ENCODE measurements around the gene INTS6.
A peak's percentile ranks its signal among the peaks of the same experiment; 100 is the strongest.
"Not testable (repeated sequence)": the region's sequence is repeated elsewhere in the genome, so short reads cannot be mapped to it uniquely, and the experiment has no call there.

INTS6 gene

DNA sequence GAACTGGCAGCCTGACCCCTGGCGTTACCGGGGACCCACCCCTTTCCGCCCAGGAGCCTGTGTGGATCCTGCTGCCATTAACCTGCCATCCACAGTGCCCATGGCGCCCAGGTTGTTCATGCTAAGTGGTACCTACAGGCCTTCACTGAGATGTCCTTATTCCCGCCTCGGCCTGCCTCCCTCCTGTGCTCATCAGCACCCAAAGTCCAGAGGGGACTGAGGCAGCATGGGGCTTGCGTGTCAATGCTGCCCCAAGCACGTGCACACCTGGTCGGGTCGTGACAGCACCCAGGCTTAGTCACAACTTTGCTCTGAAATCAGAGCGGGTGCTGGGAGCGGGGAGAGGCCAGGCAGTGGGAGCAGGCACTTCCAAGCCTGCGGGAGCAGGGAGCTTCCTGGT lies 3.7 kb upstream of the INTS6 start:
- DNase-seq = no peak

DNA sequence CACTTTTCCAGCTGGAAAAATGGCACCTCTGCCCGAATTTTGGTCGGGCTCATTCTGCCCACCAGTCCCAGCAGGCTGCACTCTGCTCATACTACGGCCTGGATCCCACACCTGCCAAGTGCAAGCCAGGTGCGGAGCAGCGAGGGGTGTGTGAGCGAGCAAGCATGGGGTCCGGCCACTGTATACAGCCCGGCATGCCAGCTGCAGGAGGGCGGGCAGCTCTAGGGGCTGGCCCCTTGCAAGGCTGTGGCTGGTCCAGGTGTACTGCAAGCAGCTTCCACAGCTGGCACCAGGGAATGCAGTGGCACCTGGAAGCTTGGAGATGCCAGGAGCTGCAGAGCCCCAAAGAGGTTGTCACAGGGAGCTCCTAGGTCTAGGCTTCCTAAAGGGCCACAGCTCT lies 2.7 kb upstream of the INTS6 start:
- DNase-seq = no peak

DNA sequence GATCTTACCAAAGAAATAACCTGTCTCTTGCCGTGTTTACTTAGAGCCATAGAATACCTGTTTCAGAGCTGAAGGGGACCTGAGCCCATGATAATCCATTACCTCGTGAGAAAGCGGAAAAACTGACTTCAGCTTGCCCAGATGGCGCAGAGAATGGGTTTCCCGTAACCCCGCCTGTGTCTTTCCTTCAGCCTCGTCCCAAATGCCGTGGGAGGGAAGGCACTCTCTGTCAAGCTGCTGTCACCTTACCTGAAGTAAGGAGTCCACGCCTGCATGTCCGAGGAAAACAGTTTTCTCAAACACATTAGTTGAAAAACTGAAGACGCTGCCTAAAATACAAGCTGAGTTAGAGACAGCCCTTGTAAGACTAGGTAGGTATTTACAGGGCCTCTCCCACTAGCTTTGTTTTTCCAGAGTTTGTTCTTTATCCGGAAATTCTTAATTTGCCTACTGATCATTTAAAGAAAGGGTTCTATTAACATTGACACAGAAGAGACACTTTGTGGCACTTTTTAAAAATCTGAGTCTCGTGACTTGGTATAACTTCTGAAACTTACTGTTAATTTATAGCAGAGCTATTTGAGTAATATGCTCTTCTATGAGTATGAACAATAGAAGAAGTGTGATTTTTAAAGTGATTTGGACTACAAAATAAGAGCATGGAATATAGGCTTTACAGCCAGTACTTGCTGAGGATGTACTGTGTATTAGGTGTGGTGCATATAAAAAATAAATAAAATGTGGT lies 1.3 kb upstream of the INTS6 start:
- peak in 1 of 2 donors; percentile 33 for DNase-seq

DNA sequence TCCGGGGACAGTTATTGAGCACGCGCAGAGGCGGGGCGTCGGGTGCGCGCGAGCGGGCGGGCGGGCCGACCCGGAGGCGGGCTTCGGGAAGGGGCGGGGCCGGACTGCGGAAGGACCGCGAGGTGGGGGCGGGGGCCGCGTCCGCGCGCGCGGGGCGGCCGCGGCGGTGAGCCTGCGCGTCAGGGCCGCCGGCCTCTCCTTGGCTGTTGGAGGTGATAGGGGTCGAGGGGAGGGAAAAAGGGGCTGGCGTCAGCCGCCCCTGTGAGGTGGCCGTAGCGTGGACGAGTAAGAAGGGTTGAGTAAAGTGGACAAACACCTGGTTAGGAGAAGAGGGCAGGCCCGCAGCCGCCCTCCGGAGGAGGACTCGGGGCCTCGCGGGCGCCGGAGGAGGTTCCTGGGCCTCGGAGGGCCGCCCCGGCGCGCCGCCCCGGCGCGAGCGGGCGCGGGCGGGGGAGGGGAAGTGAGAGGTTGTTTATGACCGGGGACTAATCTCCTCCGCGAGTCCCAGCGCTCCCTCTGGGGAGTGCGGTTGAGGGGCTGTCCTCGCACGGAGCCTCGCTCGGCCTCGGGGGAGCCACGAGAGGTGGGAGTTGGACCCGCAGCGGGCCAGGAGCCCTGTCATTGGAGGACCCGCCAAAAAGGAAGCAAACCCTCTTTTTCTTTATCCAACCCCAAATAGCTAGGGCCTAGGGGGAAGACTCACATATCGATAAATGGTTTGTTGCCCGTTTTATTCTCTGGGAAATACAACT lies 547 bp upstream of the INTS6 start:
- peak; percentile 75 to 85 for DNase-seq

- peak; percentile 78 to 87 for DNase-seq
These were observed 1.1 kb downstream of the INTS6 start for GRCh38 chr13:51451467-51452360.

DNA sequence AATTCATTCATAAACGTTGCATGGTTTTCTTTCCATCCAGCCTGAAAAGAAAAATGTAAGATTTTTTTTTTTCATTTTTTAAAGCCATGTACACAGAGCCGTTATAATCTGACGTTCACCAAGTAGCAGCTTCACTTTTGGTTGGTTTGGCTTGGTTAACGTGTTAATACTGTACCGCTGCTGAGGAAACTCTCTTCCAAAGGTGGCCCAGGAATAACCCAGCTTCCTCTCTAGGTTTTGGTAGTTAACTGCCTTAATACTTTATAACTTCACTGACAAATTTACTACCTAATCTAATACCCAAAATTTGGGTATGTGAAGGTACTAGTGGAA lies 1.7 kb downstream of the INTS6 start:
- DNase-seq = no peak

DNA sequence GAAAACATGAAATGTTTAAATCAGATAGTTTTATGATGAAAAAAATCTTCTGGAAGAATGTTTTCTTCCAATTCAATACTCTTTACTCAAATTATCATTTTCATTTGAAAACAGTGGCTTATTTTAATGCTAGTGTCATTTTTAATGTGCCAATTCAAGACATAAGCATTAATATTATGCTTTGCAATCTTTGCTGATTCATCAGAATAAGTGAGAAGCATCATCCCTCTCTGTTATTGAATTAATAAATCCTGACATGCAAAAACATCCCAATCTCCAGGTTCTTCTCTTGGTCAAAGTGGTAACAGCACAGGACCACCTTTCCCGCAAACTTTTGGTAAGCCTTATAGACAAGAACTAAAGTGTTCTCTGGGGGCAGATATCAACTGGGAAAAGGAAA lies 3.8 kb downstream of the INTS6 start:
- DNase-seq = no peak

- peak; percentile 17 to 41 for DNase-seq
These were observed 7.9 kb downstream of the INTS6 start for GRCh38 chr13:51444922-51445321.

- no peak for DNase-seq
These were observed 12.5 kb downstream of the INTS6 start for GRCh38 chr13:51440381-51440780.

GRCh38 chr13:51437550-51438127 lies 15.2 kb downstream of the INTS6 start:
- DNase-seq = no peak

GRCh38 chr13:51435002-51435578 lies 17.7 kb downstream of the INTS6 start:
- peak in 1 of 2 donors; percentile 56 for DNase-seq

DNA sequence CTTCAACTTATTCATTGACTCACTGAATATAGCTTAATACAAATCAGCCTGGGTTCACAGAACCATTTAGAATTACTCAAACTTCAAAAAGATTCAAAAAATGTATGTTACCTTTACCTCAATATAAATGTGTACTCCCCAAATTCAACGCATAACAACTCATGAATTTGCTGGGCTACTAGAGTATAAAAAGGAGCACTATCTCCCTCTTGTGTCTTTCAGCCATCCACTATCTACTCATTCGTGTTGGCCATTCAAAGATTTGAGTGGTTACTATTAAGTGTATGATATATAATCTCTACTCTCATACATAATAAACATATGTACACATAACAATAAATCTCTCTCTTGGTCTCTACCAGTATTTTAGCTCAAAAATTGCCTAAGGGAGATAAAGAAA lies 20.3 kb downstream of the INTS6 start:
- DNase-seq = no peak

DNA sequence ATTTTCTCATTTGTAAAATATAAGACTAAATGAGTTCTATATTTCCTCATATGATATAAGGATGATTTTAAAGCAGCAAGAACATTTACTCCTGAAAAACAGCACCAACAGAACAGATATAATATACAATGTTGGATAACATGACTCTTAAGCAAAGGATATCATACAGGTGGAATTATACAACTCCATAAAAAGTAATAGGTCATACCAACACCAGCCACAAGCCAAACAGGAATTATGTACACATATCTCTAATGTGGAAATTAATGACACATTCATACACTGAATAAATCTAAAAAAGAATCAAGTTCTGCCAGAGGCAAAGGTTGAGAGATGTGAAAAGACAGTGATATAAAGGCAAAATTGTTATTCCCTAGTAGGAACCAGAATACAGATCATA lies 25.9 kb downstream of the INTS6 start:
- no peak for DNase-seq

DNA sequence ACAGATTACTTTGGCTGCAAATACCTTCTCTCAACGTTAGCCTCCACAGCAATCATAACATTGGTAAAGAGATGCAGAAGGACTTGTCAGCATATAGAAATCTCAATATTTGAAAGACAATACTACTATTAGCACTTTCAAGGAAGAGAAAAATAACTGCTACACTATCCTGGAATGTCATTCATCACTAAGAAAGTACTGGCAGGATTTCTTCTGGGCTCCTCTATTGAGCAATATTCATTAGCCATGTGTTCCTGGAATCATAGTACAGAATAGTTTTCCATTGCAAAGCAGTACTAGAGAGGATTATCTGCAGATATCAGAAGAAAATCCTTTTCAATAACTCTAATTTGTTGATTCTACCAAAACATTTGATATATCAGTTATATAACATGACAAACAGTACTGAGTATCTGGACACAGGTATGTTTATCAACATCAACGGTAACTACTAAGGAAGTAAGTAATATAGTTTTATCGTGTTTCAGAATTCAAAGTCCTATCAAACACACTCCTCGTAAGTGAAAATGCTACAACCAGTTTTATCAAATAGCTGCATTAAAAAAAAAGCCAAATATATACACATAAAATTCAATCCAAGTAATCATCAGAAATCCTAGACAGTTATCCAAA lies 27.3 kb downstream of the INTS6 start:
- no peak for DNase-seq

GRCh38 chr13:51423766-51424165 lies 29.1 kb downstream of the INTS6 start:
- no peak for DNase-seq

GRCh38 chr13:51422484-51422883 lies 30.4 kb downstream of the INTS6 start:
- DNase-seq = no peak

- no peak for DNase-seq
These were observed 31.9 kb downstream of the INTS6 start for GRCh38 chr13:51420681-51421490.

- DNase-seq = peak; percentile 41 to 88
These were observed 33.7 kb downstream of the INTS6 start for GRCh38 chr13:51419001-51419636.

- DNase-seq = no peak
These were observed 35.1 kb downstream of the INTS6 start for GRCh38 chr13:51417716-51418115.

- DNase-seq = no peak
These were observed 36.7 kb downstream of the INTS6 start for GRCh38 chr13:51416107-51416506.

- DNase-seq = not testable (repeated sequence)
These were observed 37.5 kb downstream of the INTS6 start for GRCh38 chr13:51415339-51415738.
